ENCODE measurements around the gene KRT3.

KRT3 gene

DNA sequence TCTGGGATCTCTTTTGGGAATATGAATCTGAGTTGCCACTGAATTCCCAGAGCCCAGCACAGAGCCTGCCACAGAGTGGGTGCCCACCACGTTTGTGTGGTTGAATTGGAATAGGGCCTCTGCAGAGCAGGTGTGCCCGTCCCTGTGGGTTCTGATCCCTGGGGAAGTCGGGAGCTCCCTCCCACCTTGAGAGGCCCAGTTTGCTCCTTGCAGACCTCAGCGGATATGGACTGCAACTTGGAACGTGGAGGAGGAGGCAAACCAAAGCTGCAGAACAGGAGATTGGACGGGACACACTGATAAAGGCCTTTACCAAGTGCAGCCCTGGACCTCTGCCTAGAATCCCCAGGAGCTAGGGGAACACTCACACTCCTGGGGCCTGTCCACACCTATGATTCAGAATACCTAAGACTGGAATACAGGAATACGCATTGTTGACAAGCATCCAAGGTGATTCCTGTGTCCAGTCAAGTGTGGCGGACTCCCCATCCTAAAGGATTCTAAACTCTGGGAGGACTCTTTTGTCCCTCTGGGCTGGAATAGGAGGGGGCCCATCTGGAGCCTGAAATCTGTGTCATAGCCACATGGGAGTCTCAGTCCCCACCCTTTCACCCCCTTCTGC, 21.2 kb downstream of the KRT3 start:
- TF ChIP-seq, protein P1, sequence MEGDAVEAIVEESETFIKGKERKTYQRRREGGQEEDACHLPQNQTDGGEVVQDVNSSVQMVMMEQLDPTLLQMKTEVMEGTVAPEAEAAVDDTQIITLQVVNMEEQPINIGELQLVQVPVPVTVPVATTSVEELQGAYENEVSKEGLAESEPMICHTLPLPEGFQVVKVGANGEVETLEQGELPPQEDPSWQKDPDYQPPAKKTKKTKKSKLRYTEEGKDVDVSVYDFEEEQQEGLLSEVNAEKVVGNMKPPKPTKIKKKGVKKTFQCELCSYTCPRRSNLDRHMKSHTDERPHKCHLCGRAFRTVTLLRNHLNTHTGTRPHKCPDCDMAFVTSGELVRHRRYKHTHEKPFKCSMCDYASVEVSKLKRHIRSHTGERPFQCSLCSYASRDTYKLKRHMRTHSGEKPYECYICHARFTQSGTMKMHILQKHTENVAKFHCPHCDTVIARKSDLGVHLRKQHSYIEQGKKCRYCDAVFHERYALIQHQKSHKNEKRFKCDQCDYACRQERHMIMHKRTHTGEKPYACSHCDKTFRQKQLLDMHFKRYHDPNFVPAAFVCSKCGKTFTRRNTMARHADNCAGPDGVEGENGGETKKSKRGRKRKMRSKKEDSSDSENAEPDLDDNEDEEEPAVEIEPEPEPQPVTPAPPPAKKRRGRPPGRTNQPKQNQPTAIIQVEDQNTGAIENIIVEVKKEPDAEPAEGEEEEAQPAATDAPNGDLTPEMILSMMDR (IDR thresholded peaks at IDR 0.05), result no peak

- TF ChIP-seq, protein P1 (IDR thresholded peaks at IDR 0.05), result no peak
Observed at GRCh38 chr12:52772772-52773171, 23.1 kb downstream of the KRT3 start.

GRCh38 chr12:52772188-52772587, 23.7 kb downstream of the KRT3 start:
- TF ChIP-seq, protein P1 (IDR thresholded peaks at IDR 0.05), result no peak

DNA sequence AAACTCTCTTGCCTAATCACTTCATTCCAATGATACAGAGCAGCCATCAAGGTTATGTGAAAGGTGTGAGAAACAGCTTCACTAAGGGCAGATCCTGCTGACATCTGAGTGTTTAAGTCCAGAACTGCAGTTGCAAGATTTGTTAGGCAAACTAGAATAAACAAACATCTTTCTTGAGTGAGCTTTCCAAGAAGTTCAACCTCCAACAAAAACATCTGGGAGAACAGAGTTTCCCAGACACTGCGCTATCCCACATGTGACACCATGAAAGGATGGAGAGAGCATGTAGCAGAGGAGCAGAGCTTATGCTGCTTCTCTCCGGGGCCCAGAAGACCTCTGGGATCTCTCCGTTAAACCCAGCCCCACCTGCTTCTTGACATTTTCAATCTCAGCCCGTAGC, 24.4 kb downstream of the KRT3 start:
- TF ChIP-seq, protein P1 (IDR thresholded peaks at IDR 0.05), result no peak

DNA sequence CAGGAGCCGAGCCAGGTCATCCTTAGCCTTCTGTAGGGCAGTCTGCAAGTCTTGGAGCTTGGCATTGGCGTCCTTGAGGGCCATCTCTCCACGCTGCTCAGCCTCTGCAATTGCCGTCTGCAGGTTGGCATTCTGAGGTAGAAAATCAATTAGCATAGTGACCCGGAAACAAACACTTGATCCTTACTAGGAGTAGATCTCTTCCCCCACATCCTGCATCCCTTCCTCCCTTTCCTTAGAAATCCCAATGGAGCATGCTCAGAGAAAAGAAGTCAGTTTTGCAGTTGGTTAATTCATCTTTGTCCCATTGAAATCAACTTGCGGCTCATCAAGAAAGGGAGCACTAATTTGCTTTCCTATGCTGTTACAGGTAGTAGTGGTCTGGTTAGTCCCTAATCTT, 24.8 kb downstream of the KRT3 start:
- TF ChIP-seq, protein P1 (IDR thresholded peaks at IDR 0.05), result no peak

GRCh38 chr12:52769946-52770345, 26.0 kb downstream of the KRT3 start:
- TF ChIP-seq, protein P1 (IDR thresholded peaks at IDR 0.05), result no peak

GRCh38 chr12:52769354-52769753, 26.6 kb downstream of the KRT3 start:
- TF ChIP-seq, protein P1 (IDR thresholded peaks at IDR 0.05), result no peak

Measured in LNCAP (cell line).